Neural progenitor cell (in vitro differentiated cells): ENCODE measurements around the gene PDGFD.

ENCODE experiments used
- CTCF ChIP-seq: fragments of 200-600 bp; sonication (generic); IDR thresholded peaks from 2 replicates; pipeline ENCODE4 v1.5.1; 2017; ENCODE audit warnings: antibody characterized with exemption, mild to moderate bottlenecking
- EZH2 ChIP-seq: fragments of 200-600 bp; sonication (generic); IDR thresholded peaks from 2 replicates; pipeline ENCODE4 v1.6.1; 2017; ENCODE audit warnings: antibody characterized with exemption, mild to moderate bottlenecking, moderate library complexity

- TF ChIP-seq CTCF (no peak), EZH2 (no peak)
Measured at GRCh38 chr11:104198576-104198975, 34.6 kb upstream of the PDGFD start.
